NOMO-1 treated with dmso at 0.1 percent for 144 hours (cell line): ENCODE measurements around the gene F2RL1.
"Not testable (repeated sequence)": the region's sequence is repeated elsewhere in the genome, so short reads cannot be mapped to it uniquely, and the experiment has no call there.

Experiments used
- DNase-seq: peaks from one replicate; lab custom pipeline; 2025; ENCODE audit not compliant: unreplicated experiment; lab: John Stamatoyannopoulos, UW

Gene F2RL1

GRCh38 chr5:76849419-76850291 lies 30.8 kb downstream of the F2RL1 start, which contains the start of gene S100Z:
Gene S100Z (plus strand): TSS chr5:76850014. CDS start chr5:76875360, 25,346 bp downstream.
- DNase-seq: no peak

- no peak for DNase-seq
Measured at GRCh38 chr5:76850543-76851145, 31.8 kb downstream of the F2RL1 start.

- no peak for DNase-seq
Measured at GRCh38 chr5:76851728-76852369, 33.0 kb downstream of the F2RL1 start.

GRCh38 chr5:76852772-76853171 lies 33.9 kb downstream of the F2RL1 start:
- no peak for DNase-seq

GRCh38 chr5:76853741-76854140 lies 34.9 kb downstream of the F2RL1 start:
- DNase-seq: not testable (repeated sequence)

- DNase-seq: no peak
Measured at GRCh38 chr5:76854644-76855043, 35.8 kb downstream of the F2RL1 start.

GRCh38 chr5:76855501-76855900 lies 36.7 kb downstream of the F2RL1 start:
- DNase-seq: not testable (repeated sequence)

GRCh38 chr5:76855961-76856360 lies 37.1 kb downstream of the F2RL1 start:
- DNase-seq: peak; percentile 76

- not testable (repeated sequence) for DNase-seq
Measured at GRCh38 chr5:76856800-76857199, 38.0 kb downstream of the F2RL1 start.

GRCh38 chr5:76859591-76860247 lies 40.9 kb downstream of the F2RL1 start:
- no peak for DNase-seq

GRCh38 chr5:76861612-76862011 lies 42.8 kb downstream of the F2RL1 start:
- no peak for DNase-seq

- DNase-seq: no peak
Measured at GRCh38 chr5:76863001-76863400, 44.2 kb downstream of the F2RL1 start.

GRCh38 chr5:76866503-76866902 lies 47.7 kb downstream of the F2RL1 start:
- DNase-seq: no peak

- no peak for DNase-seq
Measured at GRCh38 chr5:76867038-76867437, 48.2 kb downstream of the F2RL1 start.

- peak; percentile 3 for DNase-seq
Measured at GRCh38 chr5:76867827-76868693, 49.2 kb downstream of the F2RL1 start.

GRCh38 chr5:76870046-76870445 lies 51.2 kb downstream of the F2RL1 start:
- DNase-seq: no peak

GRCh38 chr5:76874088-76874581 lies 55.3 kb downstream of the F2RL1 start:
- peak; percentile 46 for DNase-seq
